Mesenteric fat pad (tissue), 1 donor: Measurements from ENCODE around the gene OR52L1. TPM values are rescaled to one million over a fixed set of nuclear protein-coding genes. Genes with fewer than 3 reads are reported as not detected.

ENCODE experiments used
- DNase-seq: peaks from one replicate; pipeline ENCODE4 v3.0.0-alpha.2; 2020; ENCODE audit warnings: low spot score
- total RNA-seq: library from RNA; stranded (reverse); fragmentation: NEBNext Ultra II Directional; extraction: Animal tissue kit (Norgen Biotek cat#: 25700); gene quantifications from one replicate; pipeline ENCODE4 v1.2.1, GENCODE V29; 2021
- donor health status: DM: yes; HTN: yes; CAD: no.

OR52L1 gene
- total RNA-seq, 1 donor from 2014 or later, result not detected

DNA sequence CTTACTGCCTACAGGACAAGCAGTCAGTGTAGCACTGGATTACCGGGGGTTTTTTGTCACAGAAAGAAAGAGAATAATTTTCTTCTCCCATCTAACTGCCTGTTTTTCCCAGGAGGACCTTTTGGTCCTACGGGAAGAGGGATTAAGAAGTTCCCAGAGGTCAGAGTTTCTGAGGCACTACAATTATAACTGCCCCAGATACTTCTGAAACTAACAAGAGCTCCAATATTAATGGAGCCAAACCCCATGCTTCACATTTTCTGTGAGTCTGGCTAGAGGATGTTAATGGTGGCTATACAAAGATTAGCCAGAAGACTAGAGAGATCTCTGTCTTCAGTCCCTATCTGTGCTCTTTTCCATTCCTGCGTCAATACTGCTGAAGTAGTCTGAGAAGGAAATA, 44.8 kb downstream of the OR52L1 start, which contains the start of gene OR56A3:
Gene OR56A3, plus strand, starts transcription at position 301 of the 400 bp plus-strand sequence. CDS start 5,096 bp downstream, outside the sequence.
- DNase-seq, result no peak

GRCh38 chr11:5940748-5941147, 46.0 kb downstream of the OR52L1 start:
- no peak for DNase-seq

DNA sequence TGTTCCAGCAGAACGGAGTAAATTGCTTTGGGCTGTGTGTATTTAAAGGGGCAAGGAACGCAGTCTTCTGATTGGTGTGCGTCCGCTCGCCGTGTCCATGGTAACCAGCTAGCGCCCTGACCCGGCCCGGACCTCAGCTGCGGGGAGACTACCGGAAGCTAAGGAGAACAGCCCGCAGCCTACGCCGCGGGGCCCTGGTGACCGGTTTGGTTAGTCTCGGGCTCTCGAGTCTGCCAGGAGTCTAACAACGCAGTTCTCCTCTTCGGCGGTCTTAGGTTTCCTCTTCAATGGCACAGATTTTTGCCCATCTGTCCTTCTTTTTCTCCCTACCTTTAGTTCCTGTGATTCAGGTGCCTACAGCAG, 48.2 kb downstream of the OR52L1 start:
- DNase-seq, result no peak

GRCh38 chr11:5937868-5938602, 48.8 kb downstream of the OR52L1 start:
- DNase-seq, result no peak

Other genes starting within 250 kb of the OR52L1 start
- gene OR52N4, start 232.7 kb downstream of the OR52L1 start, total RNA-seq, result not detected
- gene OR52N5, start 203.6 kb downstream of the OR52L1 start, total RNA-seq, result 0.29 TPM
- gene OR52N1, start 195.7 kb downstream of the OR52L1 start, total RNA-seq, result 1.00 TPM
- not detected for gene OR52N2, start 178.1 kb downstream of the OR52L1 start, total RNA-seq
- gene OR52E6, start 145.1 kb downstream of the OR52L1 start, total RNA-seq, result not detected
- not detected for gene OR52E8, start 129.3 kb downstream of the OR52L1 start, total RNA-seq
- gene OR52E4, start 106.4 kb downstream of the OR52L1 start, total RNA-seq, result not detected
- gene OR52E5, start 93.8 kb downstream of the OR52L1 start, total RNA-seq, result not detected
- not detected for gene OR56A3, start 44.7 kb downstream of the OR52L1 start, total RNA-seq
- gene OR56A5, start 18.5 kb downstream of the OR52L1 start, total RNA-seq, result not detected
- gene OR56A4, start 20.0 kb upstream of the OR52L1 start, total RNA-seq, result not detected
- 0.03 TPM for gene OR56A1, start 43.8 kb upstream of the OR52L1 start, total RNA-seq
- not detected for gene OR56B4, start 120.7 kb upstream of the OR52L1 start, total RNA-seq
- not detected for gene OR52B2, start 183.3 kb upstream of the OR52L1 start, total RNA-seq
- gene OR52W1, start 212.2 kb upstream of the OR52L1 start, total RNA-seq, result not detected
- not detected for gene C11orf42, start 218.6 kb upstream of the OR52L1 start, total RNA-seq
- 23.2 TPM for gene FHIP1B, start 247.7 kb upstream of the OR52L1 start, total RNA-seq